Mesothelial cell of epicardium (in vitro differentiated cells): Measurements from ENCODE around the gene HSD17B11. TPM values are rescaled to one million over a fixed set of nuclear protein-coding genes. Genes with fewer than 3 reads are reported as not detected.
"Not testable (repeated sequence)": the region's sequence is repeated elsewhere in the genome, so short reads cannot be mapped to it uniquely, and the experiment has no call there.

Source experiments
- DNase-seq, 2 experiments: peaks; one replicate each; pipeline ENCODE4 v3.0.0; 2021; ENCODE audit warnings: low spot score in 2 of 2; ENCODE audit not compliant: unreplicated experiment in 2 of 2
- H3K27ac Mint-ChIP-seq: 2 replicates; pipeline ENCODE4 v1.8.0; 2021; ENCODE audit warnings: mixed read lengths
- H3K27me3 Mint-ChIP-seq: 2 replicates; pipeline ENCODE4 v1.8.0; 2021; ENCODE audit warnings: low read depth, mixed read lengths
- H3K36me3 Mint-ChIP-seq: 2 replicates; pipeline ENCODE4 v1.8.0; 2021; ENCODE audit warnings: mixed read lengths
- H3K4me1 Mint-ChIP-seq: 2 replicates; pipeline ENCODE4 v1.8.0; 2021; ENCODE audit warnings: mixed read lengths
- H3K4me3 Mint-ChIP-seq: 2 replicates; pipeline ENCODE4 v1.8.0; 2021; ENCODE audit warnings: mild to moderate bottlenecking, moderate library complexity, mixed read lengths
- H3K9me3 Mint-ChIP-seq: 2 replicates; pipeline ENCODE4 v1.8.0; 2021; ENCODE audit warnings: mixed read lengths
- CTCF ChIP-seq: fragments of 200-600 bp; sonication (generic); IDR thresholded peaks from one replicate; pipeline ENCODE4 v1.5.0; 2021; ENCODE audit warnings: antibody characterized with exemption; ENCODE audit not compliant: unreplicated experiment
- total RNA-seq: library from RNA; stranded (reverse); gene quantifications from 3 replicates; pipeline ENCODE4 v1.2.1, GENCODE V29; 2021

Gene HSD17B11
- total RNA-seq, 1 donor from 2014 or later: 19.2 TPM

GRCh38 chr4:87306056-87306455 is 84.9 kb downstream of the HSD17B11 start:
- Mint-ChIP-seq H3K27ac (no peak overlapping the region), H3K36me3 (no peaks in the 10 kb centered on the region), H3K9me3 (no peaks in the 10 kb centered on the region), H3K27me3 (no peaks in the 10 kb centered on the region), H3K4me3 (no peak overlapping the region), H3K4me1 (peaks cover 20% of the 10 kb centered on the region)
- DNase-seq: no peak
- no peak for TF ChIP-seq CTCF

- DNase-seq: no peak
- no peak overlapping the region for H3K27ac Mint-ChIP-seq
- H3K4me1 Mint-ChIP-seq: peaks cover 20% of the 10 kb centered on the region
- H3K4me3 Mint-ChIP-seq: no peak overlapping the region
- no peak for TF ChIP-seq CTCF
- H3K27me3 Mint-ChIP-seq: no peaks in the 10 kb centered on the region
- H3K9me3 Mint-ChIP-seq: no peaks in the 10 kb centered on the region
- H3K36me3 Mint-ChIP-seq: no peaks in the 10 kb centered on the region
These were observed 85.4 kb downstream of the HSD17B11 start for GRCh38 chr4:87305562-87305961.

GRCh38 chr4:87304745-87305432 is 86.1 kb downstream of the HSD17B11 start:
- Mint-ChIP-seq H3K27ac (no peak overlapping the region), H3K9me3 (no peaks in the 10 kb centered on the region)

GRCh38 chr4:87299898-87300297 is 91.1 kb downstream of the HSD17B11 start:
- Mint-ChIP-seq H3K4me3 (no peak overlapping the region), H3K36me3 (no peaks in the 10 kb centered on the region), H3K9me3 (peaks cover 6% of the 10 kb centered on the region), H3K4me1 (peaks cover 7% of the 10 kb centered on the region), H3K27me3 (no peaks in the 10 kb centered on the region), H3K27ac (no peak overlapping the region)
- no peak for TF ChIP-seq CTCF
- no peak for DNase-seq

More at GRCh38 chr4:87304745-87305432, 86.1 kb downstream of the HSD17B11 start:
- no peaks in the 10 kb centered on the region for H3K27me3 Mint-ChIP-seq
- TF ChIP-seq CTCF: no peak
- no peak for DNase-seq
- H3K36me3 Mint-ChIP-seq: no peaks in the 10 kb centered on the region
- H3K4me3 Mint-ChIP-seq: no peak overlapping the region
- H3K4me1 Mint-ChIP-seq: peaks cover 20% of the 10 kb centered on the region

- no peak overlapping the region for H3K4me3 Mint-ChIP-seq
- H3K27ac Mint-ChIP-seq: no peak overlapping the region
- no peaks in the 10 kb centered on the region for H3K4me1 Mint-ChIP-seq
- H3K9me3 Mint-ChIP-seq: peaks cover 20% of the 10 kb centered on the region
- no peak for TF ChIP-seq CTCF
- DNase-seq: no peak
- no peaks in the 10 kb centered on the region for H3K27me3 Mint-ChIP-seq
- no peaks in the 10 kb centered on the region for H3K36me3 Mint-ChIP-seq
These were observed 92.6 kb downstream of the HSD17B11 start for GRCh38 chr4:87298362-87298761.

DNA sequence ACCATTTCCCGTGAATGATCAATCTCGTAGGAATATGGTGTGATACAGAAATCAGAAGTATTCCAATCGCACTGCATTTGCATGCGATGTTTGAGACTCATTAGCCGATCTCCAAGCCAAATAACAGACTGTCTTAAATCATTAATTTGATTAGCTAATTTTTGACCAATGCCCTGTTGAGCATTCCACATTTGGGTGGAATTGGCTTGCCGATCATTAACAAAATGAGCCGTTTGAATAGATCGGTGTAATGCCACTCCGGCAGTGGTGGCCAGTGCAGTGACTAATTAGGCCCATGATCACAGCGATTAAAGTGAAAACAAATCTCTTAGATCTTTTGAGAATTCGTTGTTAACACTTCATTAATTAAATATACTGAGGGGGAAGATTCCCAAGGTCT is 96.1 kb downstream of the HSD17B11 start:
- H3K9me3 Mint-ChIP-seq: peaks cover 21% of the 10 kb centered on the region
- DNase-seq, H3K36me3 Mint-ChIP-seq, H3K27ac Mint-ChIP-seq, H3K4me3 Mint-ChIP-seq, H3K27me3 Mint-ChIP-seq, H3K4me1 Mint-ChIP-seq: not testable (repeated sequence)

DNA sequence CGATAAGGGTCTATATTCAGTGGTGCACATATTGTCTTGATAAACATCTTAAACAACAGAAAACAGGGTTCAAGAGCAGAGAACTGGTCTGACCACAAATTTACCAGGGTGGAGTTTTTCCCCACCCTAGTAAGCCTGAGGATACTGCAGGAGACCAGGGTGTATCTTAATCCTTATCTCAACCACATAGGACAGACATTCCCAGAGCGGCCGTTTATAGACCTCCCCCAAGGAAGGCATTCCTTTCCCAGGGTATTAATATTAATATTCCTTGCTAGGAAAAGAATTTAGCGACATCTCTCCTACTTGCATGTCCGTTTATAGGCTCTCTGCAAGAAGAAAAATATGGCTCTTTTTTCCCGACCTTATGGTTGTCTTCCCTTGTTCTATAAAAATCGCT is 97.1 kb downstream of the HSD17B11 start:
- not testable (repeated sequence) for H3K4me3 Mint-ChIP-seq, H3K4me1 Mint-ChIP-seq

More for the DNA sequence above, 97.1 kb downstream of the HSD17B11 start:
- not testable (repeated sequence) for H3K27ac Mint-ChIP-seq, DNase-seq, H3K27me3 Mint-ChIP-seq, H3K36me3 Mint-ChIP-seq
- peaks cover 21% of the 10 kb centered on the region for H3K9me3 Mint-ChIP-seq
